GM19452 (cell line): ENCODE data around the gene COPE.

Experiments used
- ATAC-seq: cut with Tn5 transposase; IDR thresholded peaks from one replicate; pipeline ENCODE4 v1.9.1; 2021; ENCODE audit not compliant: unreplicated experiment

Gene COPE

GRCh38 chr19:18895038-18895823 is 24.0 kb downstream of the COPE start:
- no peak for ATAC-seq

GRCh38 chr19:18894254-18895037 is 24.7 kb downstream of the COPE start:
- no peak for ATAC-seq

- no peak for ATAC-seq
Observed at GRCh38 chr19:18893587-18894253, 25.5 kb downstream of the COPE start.

GRCh38 chr19:18889949-18890745 is 29.0 kb downstream of the COPE start:
- ATAC-seq = no peak

GRCh38 chr19:18886972-18887371 is 32.2 kb downstream of the COPE start:
- no peak for ATAC-seq

- no peak for ATAC-seq
Observed at GRCh38 chr19:18883526-18884304, 35.5 kb downstream of the COPE start.

- ATAC-seq = no peak
Observed at GRCh38 chr19:18881491-18881890, 37.7 kb downstream of the COPE start.

- ATAC-seq = no peak
Observed at GRCh38 chr19:18879579-18880373, 39.4 kb downstream of the COPE start.

GRCh38 chr19:18878858-18879578 is 40.2 kb downstream of the COPE start:
- ATAC-seq = no peak

- no peak for ATAC-seq
Observed at GRCh38 chr19:18878058-18878797, 41.0 kb downstream of the COPE start.

- no peak for ATAC-seq
Observed at GRCh38 chr19:18876865-18877264, 42.3 kb downstream of the COPE start.

GRCh38 chr19:18875726-18876125 is 43.5 kb downstream of the COPE start:
- no peak for ATAC-seq

GRCh38 chr19:18871543-18871942 is 47.6 kb downstream of the COPE start:
- ATAC-seq = no peak

GRCh38 chr19:18870531-18871172 is 48.5 kb downstream of the COPE start:
- no peak for ATAC-seq

- no peak for ATAC-seq
Observed at GRCh38 chr19:18869781-18870530, 49.2 kb downstream of the COPE start.

GRCh38 chr19:18869023-18869618 is 50.1 kb downstream of the COPE start:
- no peak for ATAC-seq
